GM19395 (cell line): ENCODE measurements around the gene NELFCD.

ENCODE experiments used
- ATAC-seq: cut with Tn5 transposase; IDR thresholded peaks from one replicate; pipeline ENCODE4 v1.9.1; 2021; ENCODE audit warnings: mild to moderate bottlenecking, moderate library complexity; ENCODE audit not compliant: unreplicated experiment

Gene NELFCD

DNA sequence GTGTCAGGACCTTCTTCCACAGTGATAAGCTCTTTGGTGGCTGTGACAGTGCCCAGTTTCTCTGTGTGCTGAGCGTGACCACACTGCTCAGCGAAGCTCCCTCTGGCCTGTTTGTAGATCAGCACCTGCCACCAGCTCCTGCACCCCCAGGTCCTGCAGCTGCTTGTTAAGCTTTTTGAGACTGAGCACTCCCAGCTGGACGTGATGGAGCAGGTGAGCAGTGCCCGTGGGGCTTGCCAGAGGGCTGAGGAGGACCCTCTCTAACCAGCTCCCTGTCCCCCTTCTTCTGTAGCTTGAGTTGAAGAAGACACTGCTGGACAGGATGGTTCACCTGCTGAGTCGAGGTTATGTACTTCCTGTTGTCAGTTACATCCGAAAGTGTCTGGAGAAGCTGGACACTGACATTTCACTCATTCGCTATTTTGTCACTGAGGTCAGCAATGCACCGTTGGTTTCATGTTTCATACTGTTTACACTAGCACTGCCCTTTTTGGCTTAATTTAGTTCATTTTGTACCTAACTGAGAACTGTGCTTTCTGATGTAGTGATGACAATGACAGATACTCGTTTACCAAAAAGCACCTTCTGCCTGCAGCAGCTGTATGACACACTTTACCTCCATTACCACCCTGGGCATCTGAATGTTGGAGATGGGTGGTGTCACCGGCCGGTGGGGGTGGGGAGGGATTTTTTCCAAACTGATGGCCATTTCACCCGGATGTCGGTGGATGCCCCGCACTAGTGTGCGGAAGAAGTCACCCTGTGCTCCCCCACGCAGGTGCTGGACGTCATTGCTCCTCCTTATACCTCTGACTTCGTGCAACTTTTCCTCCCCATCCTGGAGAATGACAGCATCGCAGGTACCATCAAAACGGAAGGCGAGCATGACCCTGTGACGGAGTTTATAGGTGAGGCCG, 12.5 kb downstream of the NELFCD start:
- ATAC-seq: no peak

DNA sequence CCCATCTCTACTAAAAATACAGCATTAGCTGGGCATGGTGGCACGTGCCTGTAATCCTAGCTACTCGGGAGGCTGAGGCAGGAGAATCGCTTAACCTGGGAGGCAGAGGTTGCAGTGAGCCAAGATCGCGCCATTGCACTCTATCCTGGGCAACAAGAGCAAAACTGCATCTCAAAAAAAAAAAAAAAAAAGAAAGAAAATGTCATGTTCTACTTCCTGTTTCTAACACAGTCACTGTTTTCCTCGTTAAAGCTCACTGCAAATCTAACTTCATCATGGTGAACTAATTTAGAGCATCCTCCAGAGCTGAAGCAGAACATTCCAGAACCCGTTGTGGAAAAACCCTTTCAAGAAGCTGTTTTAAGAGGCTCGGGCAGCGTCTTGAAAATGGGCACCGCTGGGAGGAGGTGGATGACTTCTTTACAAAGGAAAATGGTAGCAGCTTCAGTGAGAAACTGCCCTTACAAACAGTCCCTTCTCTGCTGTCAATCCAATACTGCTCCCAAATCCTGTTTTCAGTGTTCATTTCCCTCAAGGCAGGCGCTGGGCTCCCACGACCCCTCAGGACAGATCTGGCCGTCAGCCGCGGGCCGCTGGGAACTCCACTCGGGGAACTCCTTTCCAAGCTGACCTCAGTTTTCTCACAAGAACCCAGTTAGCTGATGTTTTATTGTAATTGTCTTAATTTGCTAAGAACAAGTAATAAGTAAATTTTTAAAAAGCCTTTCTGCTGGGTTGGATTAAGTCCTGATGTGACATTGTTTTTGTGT, 13.5 kb downstream of the NELFCD start:
- ATAC-seq: no peak

DNA sequence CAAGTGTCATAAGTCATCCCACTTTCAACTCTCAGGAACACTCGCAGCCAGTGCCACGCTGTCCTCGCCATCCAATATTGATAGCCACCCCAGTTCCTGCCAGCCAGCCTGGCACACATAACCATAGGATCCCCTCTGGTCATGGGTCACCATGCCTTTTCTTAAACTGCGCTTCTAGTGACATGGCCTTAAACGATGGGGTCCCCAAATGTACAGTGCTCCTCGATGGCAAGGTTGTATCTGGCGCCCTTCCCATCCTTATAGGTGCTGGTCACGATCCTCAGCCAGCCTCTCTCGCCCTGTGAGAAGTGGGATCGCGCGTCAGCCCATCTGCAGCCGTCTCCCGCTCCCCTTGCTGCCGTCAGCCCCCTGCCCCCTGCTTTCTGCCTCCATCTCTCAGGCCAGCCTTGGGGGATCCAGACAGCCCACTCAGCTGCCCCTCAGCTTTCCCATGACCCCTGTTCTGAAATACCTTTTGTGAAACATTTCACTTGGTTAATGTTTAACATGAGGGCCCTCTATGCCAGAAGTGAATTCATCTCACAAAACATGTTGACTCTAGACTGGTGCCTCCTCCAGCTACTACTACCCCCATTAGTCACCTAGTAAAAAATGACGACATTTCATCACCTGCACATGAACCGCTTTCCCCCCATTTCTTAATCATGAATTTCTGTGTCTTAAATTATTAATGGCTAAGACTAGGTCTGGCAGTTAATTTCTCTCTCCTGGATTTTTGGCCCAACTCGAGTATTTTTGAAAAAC, 14.6 kb downstream of the NELFCD start:
- no peak for ATAC-seq

DNA sequence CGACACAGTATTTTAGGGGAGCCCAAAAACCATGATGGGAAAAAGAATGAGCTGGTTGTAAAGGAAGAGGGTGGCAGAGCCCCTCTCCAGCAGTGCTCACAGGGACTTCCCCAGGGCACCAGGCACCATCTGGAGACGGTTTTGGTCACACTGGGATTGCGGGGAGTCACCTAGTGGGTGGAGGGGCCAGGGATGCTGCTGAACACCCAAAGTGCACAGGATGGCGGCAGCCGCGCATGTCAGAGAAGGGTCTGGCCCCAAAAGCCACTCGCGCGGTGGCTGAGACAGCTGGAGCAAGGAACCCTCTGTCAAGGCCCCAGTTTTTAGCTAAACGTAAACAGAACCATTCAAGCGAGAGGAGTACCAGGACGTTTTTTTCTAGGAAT, 15.2 kb downstream of the NELFCD start:
- no peak for ATAC-seq

DNA sequence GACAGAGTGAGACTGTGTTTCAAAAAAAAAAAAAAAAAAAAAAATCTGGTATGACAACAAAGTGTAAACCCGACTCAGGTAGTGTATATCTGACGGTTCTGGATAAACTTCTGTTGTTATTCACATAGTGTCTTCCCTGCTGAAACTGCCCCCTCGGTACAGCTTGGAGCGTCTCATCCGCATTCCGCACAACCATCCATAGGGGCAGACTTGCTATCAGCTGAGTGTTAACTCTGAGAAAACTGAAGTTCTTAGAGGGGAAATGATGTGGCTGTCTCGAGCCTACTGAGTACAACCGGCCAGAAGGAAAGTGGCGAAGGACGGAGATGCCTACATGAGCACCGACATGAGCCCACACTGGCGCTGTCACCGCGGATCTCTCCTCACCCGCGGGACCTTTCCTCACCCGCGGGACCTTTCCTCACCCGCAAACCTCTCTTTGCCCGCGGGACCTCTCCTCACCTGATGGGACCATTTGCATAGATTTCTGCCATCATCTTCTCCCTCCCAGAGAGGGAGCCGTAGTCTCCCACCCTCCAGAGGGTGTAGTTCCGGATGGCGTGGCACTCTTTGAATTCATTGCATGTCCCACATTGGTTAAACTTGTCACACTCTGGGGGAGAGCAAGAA, 16.2 kb downstream of the NELFCD start:
- ATAC-seq: no peak

DNA sequence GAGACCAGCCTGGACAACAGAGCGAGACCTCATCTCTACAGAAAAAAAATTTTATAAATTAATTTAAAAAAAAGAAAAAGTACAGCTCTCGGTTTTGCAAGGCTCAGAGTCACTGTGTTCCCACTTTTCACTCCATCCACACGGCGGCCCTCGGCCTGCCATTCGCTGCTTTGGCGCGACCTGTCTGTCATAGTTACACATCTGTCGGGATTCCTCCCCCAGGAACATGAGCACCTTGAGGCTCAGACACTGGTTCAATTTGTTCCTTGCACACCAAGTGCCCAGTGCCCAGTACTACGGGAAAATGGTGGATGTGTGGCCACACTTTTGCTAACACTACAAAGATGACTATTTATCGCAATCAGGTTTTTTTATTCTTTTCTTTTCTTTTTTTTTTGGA, 17.6 kb downstream of the NELFCD start:
- ATAC-seq: no peak

DNA sequence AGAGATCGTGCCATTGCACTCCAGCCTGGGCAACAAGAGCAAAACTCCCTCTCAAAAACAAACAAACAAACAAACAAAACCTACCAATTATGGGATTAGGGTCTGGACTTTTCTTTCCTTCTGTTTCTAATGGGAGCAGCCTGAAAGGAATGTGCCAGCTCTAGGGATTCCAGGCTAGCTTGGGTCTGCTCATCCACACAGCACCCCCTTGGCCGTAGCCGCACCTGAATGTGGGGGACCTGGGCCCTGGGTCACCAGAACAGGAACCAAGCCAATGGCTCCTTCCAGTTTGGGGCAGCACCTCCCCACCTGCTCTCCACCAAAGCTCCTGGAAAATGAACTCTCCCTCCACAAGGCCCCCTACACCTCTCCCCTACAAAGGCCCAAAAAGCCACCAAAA, 19.3 kb downstream of the NELFCD start:
- ATAC-seq: no peak

DNA sequence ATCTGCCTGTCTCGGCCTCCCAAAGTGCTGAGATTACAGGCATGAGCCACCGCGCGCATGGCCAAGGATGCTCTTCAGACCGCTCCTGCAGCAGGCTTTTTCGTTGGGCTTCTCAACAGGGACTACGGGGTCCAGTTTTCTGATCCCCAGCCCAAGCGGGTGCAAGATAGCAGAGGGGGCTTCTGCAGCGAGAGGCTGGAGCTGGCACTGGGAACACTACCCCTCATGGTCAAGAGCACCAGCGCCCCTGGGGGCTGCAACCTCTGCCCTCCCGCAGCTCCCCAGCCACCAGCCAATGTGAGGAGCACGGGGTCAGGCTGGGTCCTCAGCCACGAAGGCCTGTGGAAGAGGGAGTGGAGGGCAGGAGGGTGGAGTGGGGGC, 20.0 kb downstream of the NELFCD start:
- ATAC-seq: no peak

DNA sequence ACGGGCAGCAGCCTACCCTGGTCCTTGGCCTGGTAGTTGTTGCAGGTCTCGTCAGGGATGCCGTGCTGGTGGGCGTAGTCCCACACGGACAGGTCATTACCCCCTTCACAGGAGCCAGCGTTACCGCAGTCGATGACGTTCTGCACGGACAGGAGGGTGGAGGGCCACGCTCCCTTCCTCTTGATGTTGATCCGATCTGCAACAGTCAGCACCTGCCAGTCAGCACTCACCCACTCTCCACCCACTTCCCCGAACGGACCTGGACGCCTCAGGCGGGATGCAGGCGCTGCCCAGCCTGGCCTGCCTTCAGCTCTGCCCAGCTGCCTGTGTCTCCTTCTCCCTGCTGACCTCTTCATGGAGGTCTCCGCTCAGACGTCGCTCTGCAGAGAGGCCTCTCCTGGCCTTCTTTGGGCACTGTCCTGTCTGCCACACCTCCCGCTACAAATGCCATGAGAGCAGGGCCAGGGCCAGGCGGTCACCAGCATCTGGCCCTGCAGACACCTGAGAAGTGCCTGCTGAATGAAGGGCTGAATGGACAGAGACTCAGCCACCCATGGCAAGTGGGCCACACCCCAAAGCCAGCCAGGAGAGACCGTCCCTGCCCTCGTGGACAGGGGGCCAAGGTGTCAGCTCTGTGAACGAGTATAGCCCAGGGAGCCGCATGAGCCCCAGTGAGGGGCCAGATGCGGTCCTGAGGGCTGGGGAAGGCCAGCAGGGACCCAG, 20.6 kb downstream of the NELFCD start:
- no peak for ATAC-seq

DNA sequence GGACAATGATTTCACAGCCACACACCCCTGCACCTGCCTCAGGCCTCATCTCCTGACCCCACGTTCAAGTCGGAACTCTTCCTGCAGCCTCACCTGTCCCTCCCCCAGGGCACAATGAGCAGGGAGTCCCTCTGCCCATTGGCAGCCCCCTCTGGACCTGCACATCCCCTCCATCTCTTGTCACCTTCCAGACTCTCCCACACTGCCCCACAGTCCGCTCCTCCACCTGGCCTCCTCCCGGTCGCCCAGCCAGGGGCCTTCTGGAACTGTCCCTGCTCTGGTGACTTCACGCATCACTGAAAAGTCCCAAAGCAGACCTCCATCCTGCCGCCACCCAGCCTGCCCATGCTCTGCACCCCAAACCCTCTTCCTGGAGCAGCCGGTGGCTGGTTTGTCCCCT, 21.3 kb downstream of the NELFCD start:
- ATAC-seq: no peak

DNA sequence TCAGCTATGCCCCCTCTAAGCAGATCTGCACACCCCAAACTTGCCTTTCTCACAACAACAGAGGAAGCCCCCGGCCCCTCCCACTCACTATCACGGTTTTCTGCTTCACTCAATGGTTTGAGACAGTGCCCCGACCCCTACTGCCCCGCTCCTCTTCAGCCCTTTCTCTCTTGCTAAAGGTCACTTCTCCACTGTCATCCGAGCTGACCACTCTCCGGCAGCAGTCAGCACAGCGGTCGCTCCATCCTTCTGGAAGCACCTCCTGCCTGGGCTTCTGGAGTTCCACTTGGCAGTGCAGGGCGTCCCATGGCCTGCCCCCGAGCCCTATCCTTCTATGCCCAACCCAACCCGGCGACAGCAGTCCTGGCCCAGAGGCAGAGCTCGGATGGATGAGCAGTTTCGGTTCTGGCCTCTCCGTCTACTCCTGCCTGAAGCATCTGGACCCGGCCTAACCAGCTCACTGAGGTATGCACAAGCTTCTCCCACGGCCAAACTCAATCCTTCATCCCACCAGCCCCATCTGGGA, 21.9 kb downstream of the NELFCD start:
- ATAC-seq: no peak

DNA sequence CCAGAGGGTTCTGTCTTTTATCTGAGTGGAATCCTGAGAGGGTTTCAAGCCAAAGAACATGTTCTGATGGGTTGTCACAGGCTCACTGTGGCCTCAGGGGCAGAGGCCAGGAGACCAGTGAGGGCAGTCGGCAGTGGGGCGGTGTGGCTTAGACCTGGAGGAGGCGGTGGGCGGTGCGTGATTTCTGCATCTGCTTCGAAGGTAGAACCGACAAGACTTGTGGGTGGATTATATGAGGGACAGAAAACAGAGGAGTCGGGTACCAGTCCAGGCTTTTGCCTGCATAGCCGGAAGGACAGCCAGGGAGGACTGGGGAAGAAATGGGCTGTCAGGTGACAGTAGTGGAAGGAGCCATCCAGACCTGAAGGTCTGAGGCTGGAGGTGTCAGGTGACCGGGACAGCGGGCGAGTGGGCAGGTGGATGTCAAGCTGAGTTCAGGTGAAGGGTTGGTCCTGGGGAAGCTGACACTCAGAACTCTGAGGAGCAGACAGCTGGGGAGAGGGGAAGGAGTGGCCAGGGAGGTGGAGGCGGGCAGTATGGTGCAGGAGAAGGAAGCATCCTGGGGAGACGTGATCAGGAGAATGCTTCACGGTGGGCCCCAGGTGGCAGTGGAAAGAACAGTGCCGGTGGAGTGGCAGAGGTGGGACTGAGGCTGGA, 22.9 kb downstream of the NELFCD start:
- ATAC-seq: no peak

DNA sequence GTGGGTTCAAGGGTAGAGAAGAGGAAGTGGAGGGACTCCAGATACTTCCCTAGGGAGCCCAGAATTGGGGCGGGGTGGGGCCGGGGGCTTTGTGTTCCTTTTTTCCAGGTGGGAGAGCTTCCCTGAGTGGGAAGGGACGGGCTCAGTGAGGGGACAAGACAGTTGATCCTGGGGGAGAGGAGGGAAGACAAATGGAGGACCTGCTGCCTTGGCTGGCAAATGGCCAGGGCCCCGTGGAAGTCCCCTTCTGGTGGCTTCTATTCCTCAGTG, 23.4 kb downstream of the NELFCD start:
- no peak for ATAC-seq

DNA sequence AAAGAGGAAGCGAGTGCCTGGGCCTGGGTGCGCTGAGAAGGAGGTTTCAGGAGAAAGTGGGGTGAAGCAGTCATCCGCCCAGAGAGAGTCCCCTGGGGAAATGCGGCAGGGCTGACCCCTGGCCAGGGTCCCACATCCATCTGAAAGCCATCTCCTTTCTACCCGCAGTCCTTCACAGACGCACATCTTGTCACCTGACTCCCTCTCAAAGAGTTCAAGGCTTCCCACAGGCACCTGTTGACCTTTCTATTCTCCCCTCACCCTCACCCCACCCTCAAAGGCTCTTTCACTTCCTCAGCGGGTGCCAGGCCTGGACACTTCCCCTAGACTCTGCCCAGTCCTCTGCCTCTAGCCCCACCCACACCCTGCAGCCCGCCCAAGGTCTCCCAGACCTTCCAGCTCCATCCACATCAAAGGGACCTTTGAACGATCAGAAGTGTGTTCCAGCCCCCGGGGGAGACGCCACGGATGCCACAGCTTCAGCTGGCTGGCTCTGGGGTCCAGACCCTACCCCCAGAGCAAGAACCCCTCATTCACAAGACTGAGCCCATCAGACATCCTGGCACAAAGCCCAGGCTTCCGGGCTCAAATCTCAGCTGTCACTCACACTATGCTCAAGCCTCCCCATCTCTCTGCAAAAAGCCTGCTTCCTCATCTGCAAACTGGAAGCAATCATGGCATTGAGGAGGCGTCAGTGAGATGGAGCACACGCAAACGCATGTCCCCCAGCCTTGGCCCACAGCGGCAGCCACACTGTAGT, 23.9 kb downstream of the NELFCD start:
- peak; percentile 59 for ATAC-seq

DNA sequence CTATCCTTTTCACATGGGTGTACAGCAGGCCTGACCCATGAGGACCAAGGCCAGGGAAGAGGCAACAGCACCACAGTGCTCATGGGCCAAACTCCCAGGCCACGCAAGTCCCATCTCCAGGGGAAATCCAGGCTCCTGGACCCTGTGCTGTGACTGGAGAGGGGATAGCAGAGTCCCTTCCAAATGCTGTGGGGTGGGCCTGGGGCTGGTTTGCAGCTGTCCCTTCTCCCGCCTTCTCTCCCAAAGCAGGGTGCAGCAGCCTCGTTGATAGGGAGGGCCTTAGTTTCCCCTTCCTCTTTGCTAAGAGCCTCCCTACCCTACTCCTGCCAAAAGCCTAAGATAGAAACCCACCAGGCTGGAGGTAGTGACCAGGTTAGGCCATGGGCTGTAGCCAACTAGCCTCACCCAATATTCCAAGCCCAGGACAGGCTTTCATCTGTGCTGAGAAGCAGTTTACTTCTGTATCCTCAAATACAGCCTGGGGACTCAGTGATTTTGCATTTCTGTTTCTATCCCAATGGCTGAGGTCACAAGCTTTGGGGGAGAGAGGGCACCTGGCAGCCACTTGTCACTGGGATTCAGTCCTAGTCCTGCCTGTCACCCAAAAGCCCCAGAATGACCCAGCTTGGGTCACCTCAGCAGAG, 24.6 kb downstream of the NELFCD start:
- ATAC-seq: no peak

DNA sequence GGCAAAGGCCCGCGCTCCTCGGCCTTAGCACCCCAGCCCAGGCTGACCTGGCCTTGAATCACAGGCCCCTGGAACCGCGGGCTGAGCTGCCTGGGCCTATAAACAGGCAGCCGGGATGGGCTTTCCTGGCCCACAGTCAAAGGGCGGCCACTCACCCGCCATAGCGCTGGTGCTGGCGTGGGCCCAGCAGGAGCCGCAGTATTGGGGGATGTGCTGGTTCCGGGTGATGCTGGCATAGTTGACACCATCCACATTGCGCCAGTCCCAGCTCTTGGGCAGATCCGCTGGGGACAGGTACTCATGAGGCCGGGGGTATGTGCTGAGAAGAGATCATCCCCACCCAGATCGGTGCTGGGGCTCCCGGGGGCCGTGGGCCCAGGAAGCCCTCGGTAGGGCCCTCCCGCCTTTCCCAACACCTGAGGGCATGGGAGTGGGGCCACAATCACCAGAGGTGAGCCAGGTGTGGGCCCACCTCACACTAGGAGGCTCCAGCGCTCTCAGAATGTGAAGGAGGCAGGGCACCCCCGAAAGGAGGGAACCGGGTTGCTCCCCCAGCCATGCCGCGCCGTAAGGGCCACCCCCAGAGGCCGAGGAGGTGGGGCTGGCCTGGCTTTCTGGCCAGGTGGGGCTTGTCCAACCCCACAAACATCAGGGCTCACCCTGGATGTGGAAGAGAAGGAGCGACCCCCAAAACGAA, 25.3 kb downstream of the NELFCD start:
- no peak for ATAC-seq

DNA sequence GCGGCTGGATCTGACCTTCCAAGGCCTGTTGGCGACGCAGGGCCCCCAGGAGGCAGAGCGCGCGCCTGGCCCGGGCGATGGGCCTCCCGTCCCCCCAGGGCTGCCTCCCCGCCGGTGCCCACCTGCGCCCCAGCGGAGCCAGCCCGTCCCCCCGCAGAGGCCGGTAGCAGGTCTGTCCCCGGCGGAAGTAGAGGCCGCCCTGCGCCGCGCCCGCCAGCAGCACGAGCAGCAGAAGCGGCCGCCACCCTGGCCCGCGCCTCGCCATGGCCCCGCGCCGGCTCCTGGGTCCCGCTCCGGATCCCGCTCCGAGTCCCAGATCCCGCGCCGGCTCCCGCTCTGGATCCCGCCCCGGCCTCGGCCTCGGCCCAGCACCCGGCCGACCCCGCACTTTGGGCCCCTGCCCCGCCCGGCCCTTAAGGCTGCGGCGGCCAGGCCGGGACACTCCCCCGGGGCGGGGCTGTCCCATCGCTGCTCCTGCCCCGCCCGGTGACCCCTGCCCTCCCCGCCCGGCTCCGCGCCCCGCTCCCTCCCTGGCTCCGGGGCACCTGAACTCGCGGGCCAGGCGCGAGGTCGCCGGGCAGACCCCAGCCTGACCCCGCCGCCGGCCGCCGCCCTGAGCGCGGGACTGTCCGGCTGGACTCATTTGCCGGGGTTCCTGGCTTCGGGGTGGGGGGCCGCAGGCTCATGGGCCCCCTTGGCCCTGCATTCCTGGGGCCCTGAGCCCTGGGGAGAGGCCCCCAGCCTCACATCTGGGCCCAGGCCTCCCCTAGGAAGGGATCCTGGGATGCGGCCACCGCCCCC, 26.0 kb downstream of the NELFCD start, which contains the start of gene CTSZ:
Gene CTSZ (minus strand): TSS at position 391 of the 801 bp plus-strand sequence. CDS start 126 bp downstream, at position 265.
- peak; percentile 21 for ATAC-seq
